Measurements from ENCODE around the gene SMYD4. TPM values are rescaled to one million over a fixed set of nuclear protein-coding genes. Genes with fewer than 3 reads are reported as not detected.

The SMYD4 gene
- total RNA-seq, 4 donors from 2014 or later = 15.1 to 18.1 (median 16.7) TPM

DNA sequence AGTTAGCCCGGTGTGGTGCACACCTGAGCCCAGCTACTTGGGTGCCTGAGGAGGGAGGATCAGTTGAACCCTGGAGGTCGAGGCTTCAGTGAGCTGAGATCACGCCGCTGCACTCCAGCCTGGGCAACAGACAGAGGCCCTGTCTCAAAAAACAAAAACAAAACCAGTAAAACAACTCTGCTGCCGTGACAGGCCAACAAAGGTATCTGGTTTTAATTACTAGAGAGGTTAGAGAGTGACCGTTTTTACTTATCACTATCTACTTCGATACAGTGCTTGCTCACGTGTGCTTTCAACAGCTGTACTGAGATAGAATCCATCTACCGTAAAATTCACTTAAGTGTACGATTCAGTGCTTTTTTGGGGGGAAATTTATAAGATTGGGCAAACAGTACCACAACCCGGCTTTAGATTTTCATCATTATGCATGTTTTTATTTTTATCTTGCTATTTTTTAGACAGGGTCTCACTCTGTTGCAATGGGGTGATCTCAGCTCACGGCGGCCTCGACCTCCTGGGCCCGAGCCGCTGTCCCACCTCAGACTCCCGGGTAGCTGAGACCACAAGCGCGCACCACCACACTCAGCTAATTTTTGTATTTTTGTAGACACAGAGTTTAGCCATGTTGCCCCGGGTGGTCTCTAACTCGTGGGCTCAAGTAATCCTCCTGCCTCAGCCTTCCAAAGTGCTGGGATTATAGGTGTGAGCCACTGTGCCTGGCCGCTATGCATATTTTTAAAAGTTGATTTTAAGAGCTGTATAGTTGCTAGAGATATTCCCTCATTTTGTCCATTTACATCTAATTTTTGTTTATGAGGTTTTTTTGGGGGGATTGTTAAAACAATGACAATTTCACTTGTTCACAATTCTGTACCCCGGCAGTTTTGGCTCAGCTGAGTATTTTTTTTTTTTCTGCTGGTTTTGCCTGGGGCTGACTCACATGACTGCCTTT is 36.9 kb downstream of the SMYD4 start:
- no peaks in the 10 kb centered on the region for H3K36me3 ChIP-seq
- in situ Hi-C loops (cut with MboI; ENCODE audit: low sequenced_read_pairs in 4 of 4) = loop anchor here in 1 of 4 donors (25.0 kb wide), 1 partner anchor 130 kb away; no protein-coding TSS in a partner anchor
- no peaks in the 10 kb centered on the region for H3K9me3 ChIP-seq
- TF ChIP-seq, protein P1, sequence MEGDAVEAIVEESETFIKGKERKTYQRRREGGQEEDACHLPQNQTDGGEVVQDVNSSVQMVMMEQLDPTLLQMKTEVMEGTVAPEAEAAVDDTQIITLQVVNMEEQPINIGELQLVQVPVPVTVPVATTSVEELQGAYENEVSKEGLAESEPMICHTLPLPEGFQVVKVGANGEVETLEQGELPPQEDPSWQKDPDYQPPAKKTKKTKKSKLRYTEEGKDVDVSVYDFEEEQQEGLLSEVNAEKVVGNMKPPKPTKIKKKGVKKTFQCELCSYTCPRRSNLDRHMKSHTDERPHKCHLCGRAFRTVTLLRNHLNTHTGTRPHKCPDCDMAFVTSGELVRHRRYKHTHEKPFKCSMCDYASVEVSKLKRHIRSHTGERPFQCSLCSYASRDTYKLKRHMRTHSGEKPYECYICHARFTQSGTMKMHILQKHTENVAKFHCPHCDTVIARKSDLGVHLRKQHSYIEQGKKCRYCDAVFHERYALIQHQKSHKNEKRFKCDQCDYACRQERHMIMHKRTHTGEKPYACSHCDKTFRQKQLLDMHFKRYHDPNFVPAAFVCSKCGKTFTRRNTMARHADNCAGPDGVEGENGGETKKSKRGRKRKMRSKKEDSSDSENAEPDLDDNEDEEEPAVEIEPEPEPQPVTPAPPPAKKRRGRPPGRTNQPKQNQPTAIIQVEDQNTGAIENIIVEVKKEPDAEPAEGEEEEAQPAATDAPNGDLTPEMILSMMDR (IDR thresholded peaks at IDR 0.05 in 4 of 5, conservative IDR thresholded peaks at IDR 0.05 in 1 of 5) = no peak
- TF ChIP-seq POLR2A (IDR thresholded peaks at IDR 0.05) = no peak
- DNase-seq (no peak), ATAC-seq (no peak)
- H3K4me3 ChIP-seq = no peak overlapping the region
- H3K4me1 ChIP-seq = peaks cover 44 to 56% of the 10 kb centered on the region in 2 donors
- no peaks in the 10 kb centered on the region for H3K27me3 ChIP-seq
- intact Hi-C loops (cut with DNase I; ENCODE audit: low total_unique reads) = no loop called here
- H3K27ac ChIP-seq = peak overlapping the region; percentile 54 to 100 (median 70)

DNA sequence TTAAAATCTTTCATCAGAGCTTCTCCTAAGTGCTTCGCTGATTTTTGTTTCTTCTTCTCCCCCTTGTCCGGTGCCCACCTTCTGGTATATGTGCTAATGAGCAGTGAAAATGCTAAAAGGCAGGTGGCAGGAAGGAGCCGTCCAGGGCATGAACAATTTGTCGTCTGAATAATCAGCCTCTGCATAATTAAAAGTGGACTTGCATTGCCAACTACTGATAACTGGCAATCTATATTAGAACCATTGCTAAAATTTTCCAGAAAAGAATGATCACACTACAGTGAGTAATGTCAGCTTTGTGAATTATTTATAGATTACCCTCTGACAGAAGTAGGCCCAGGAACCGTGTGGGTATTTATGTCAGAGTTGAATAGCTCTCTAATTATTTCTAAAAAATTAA is 39.8 kb downstream of the SMYD4 start:
- intact Hi-C loops (cut with DNase I; ENCODE audit: low total_unique reads) (loop anchor here (5.0 to 10.0 kb wide), 3 partner anchors 37 to 215 kb away; partner anchors contain the start of genes RILP, SCARF1 and SMYD4), in situ Hi-C loops (cut with MboI; ENCODE audit: low sequenced_read_pairs in 4 of 4) (loop anchor here in 2 of 4 donors (5.0 to 25.0 kb wide), 3 partner anchors 73 to 128 kb away; no protein-coding TSS in a partner anchor)
- Histone ChIP-seq H3K36me3 (no peaks in the 10 kb centered on the region), H3K4me3 (no peak overlapping the region), H3K27me3 (no peaks in the 10 kb centered on the region), H3K9me3 (no peaks in the 10 kb centered on the region), H3K4me1 (peaks cover 45 to 52% of the 10 kb centered on the region in 2 donors), H3K27ac (peak overlapping the region; percentile 54 to 100 (median 98))
- no peak for ATAC-seq
- no peak for DNase-seq
- TF ChIP-seq, protein P1 (IDR thresholded peaks at IDR 0.05 in 4 of 5, conservative IDR thresholded peaks at IDR 0.05 in 1 of 5) = peak in 2 of 5 experiments; percentile 11 to 23
- TF ChIP-seq POLR2A (IDR thresholded peaks at IDR 0.05) = no peak

DNA sequence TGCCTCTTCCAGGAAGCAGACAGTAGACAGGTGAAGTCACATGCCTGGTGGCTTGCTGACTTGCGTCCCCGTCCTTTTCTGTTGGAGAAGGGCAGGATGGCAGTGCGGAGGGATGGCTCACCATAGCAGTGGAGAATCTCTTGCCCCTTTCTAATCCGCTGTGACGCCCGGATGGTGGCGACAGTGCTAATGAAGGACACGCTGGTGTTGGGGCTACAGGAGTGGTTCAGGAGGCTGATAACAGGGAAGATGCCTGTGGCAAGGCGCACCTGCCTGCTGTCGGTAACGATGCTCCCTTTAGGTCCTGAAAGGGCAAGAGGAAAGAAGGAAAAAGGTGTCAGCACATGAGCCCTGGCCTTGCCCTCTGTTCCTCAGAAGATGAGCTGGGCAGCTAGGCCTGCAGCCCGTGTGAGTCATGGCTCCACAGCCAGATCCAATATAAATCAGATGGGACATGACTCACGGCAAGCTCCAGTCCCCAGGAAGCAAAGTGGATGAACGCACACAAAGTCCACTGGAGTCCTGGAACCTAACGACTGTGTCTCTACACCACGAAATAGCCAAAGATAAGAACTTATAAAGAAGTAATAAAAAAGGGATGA is 42.3 kb downstream of the SMYD4 start:
- Histone ChIP-seq H3K27me3 (no peaks in the 10 kb centered on the region), H3K4me3 (peak overlapping the region in 1 of 4 donors; percentile 2), H3K4me1 (peaks cover 59 to 63% of the 10 kb centered on the region in 2 donors), H3K9me3 (no peaks in the 10 kb centered on the region), H3K36me3 (no peaks in the 10 kb centered on the region), H3K27ac (peak overlapping the region; percentile 97 to 100 (median 98))
- peak; percentile 89 to 94 for DNase-seq
- in situ Hi-C loops (cut with MboI; ENCODE audit: low sequenced_read_pairs in 4 of 4) = loop anchor here in 2 of 4 donors (5.0 to 25.0 kb wide), 3 partner anchors 70 to 125 kb away; no protein-coding TSS in a partner anchor
- intact Hi-C loops (cut with DNase I; ENCODE audit: low total_unique reads) = loop anchor here (1.0 to 10.0 kb wide), 4 partner anchors 40 to 213 kb away; partner anchors contain the start of genes RILP, SCARF1 and SMYD4
- ATAC-seq = peak; percentile 64 to 65
- TF ChIP-seq, protein P1 (IDR thresholded peaks at IDR 0.05 in 4 of 5, conservative IDR thresholded peaks at IDR 0.05 in 1 of 5) = no peak
- peak; percentile 80 to 88 for TF ChIP-seq POLR2A (IDR thresholded peaks at IDR 0.05)

DNA sequence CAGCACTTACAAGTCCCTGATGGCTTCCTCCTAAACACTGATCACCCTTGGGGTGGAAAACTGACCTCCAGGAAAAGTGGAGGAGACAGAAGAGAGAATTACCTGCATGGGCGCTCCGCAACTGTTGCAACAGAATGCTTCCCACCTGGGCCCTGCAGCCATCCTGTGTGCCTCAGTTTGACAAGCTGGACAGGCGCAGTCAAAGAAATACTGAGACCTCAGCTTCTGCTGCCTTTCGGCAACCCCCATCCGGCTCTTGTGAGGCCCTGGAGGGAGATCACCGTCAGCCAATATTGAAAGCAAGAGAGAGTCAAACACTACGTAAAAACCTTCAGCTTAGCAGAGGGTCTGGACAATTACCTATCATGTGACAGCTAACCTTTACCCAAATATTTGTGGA is 43.0 kb downstream of the SMYD4 start:
- H3K27me3 ChIP-seq = no peaks in the 10 kb centered on the region
- peaks cover 66 to 70% of the 10 kb centered on the region in 2 donors for H3K4me1 ChIP-seq
- DNase-seq (no peak), ATAC-seq (no peak)
- TF ChIP-seq, protein P1 (IDR thresholded peaks at IDR 0.05 in 4 of 5, conservative IDR thresholded peaks at IDR 0.05 in 1 of 5) = no peak
- TF ChIP-seq POLR2A (IDR thresholded peaks at IDR 0.05) = no peak
- peak overlapping the region in 1 of 4 donors; percentile 2 for H3K4me3 ChIP-seq
- intact Hi-C loops (cut with DNase I; ENCODE audit: low total_unique reads) (loop anchor here (1.0 to 10.0 kb wide), 4 partner anchors 41 to 212 kb away; partner anchors contain the start of genes RILP, SCARF1 and SMYD4), in situ Hi-C loops (cut with MboI; ENCODE audit: low sequenced_read_pairs in 4 of 4) (loop anchor here in 2 of 4 donors (5.0 to 25.0 kb wide), 3 partner anchors 69 to 124 kb away; no protein-coding TSS in a partner anchor)
- no peaks in the 10 kb centered on the region for H3K9me3 ChIP-seq
- H3K36me3 ChIP-seq = no peaks in the 10 kb centered on the region
- peak overlapping the region; percentile 97 to 100 (median 98) for H3K27ac ChIP-seq
